Peyer's patch (tissue), 4 donors: ENCODE results near the gene NPTXR.

Experiments used
- POLR2A ChIP-seq, 2 donors: fragments of 450-650 bp; IDR thresholded peaks; one replicate each; pipeline ENCODE4 v1.5.1; 2017; ENCODE audit warnings: antibody characterized with exemption in 2 of 2, mild to moderate bottlenecking in 2 of 2, moderate library complexity in 2 of 2
- TF ChIP-seq, protein P1 (sequence below), 6 experiments: fragments of 450-650 bp in 4 of 6; fragments of 200-600 bp in 2 of 6; sonication (generic) in 1 of 6; IDR thresholded peaks; one replicate each; pipeline ENCODE4 v1.5.1; 2017 to 2019; ENCODE audit warnings: antibody characterized with exemption in 6 of 6, mild to moderate bottlenecking in 3 of 6, moderate library complexity in 1 of 6

DNA sequence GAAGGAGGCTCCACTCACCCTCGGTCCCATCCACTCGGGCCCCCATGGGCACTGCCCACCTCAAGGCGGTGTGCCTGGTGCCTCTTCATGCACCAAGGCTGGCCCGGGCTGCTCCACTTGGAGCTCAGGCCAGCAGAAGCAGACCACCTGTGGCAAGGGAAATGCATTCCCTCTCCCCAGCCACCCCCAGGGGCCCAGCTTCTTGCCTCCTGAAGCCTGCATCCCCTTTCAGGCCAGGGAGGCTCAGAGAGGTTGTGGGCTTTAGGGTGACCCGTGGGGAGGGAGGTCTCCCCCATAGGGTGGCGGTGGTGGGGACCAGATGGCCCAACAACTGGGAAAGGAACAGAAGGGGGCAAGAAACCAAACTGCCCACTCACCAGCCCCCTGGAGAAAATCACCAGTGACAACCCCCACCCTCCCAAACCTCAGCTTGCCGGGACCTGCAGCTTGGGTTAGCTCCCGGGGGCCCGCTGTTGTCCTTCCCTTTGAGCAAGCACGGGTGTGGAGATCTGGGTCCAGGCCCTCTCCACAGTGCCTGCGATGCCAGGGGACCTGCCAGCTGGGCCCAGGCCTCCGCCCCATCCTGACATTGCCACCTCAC lies 19.8 kb upstream of the NPTXR start:
- TF ChIP-seq, protein P1, sequence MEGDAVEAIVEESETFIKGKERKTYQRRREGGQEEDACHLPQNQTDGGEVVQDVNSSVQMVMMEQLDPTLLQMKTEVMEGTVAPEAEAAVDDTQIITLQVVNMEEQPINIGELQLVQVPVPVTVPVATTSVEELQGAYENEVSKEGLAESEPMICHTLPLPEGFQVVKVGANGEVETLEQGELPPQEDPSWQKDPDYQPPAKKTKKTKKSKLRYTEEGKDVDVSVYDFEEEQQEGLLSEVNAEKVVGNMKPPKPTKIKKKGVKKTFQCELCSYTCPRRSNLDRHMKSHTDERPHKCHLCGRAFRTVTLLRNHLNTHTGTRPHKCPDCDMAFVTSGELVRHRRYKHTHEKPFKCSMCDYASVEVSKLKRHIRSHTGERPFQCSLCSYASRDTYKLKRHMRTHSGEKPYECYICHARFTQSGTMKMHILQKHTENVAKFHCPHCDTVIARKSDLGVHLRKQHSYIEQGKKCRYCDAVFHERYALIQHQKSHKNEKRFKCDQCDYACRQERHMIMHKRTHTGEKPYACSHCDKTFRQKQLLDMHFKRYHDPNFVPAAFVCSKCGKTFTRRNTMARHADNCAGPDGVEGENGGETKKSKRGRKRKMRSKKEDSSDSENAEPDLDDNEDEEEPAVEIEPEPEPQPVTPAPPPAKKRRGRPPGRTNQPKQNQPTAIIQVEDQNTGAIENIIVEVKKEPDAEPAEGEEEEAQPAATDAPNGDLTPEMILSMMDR (IDR thresholded peaks at IDR 0.05), result no peak
- TF ChIP-seq POLR2A (IDR thresholded peaks at IDR 0.05), result no peak
